IPS-NIHi11 (cell line): Measurements from ENCODE around the gene RAB27B.
A peak's percentile ranks its signal among the peaks of the same experiment; 100 is the strongest.
"Not testable (repeated sequence)": the region's sequence is repeated elsewhere in the genome, so short reads cannot be mapped to it uniquely, and the experiment has no call there.

Source experiments
- DNase-seq: peaks from one replicate; pipeline ENCODE4 v3.0.0; 2012; ENCODE audit warnings: mixed read lengths, low spot score

Gene RAB27B, protein sequence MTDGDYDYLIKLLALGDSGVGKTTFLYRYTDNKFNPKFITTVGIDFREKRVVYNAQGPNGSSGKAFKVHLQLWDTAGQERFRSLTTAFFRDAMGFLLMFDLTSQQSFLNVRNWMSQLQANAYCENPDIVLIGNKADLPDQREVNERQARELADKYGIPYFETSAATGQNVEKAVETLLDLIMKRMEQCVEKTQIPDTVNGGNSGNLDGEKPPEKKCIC

DNA sequence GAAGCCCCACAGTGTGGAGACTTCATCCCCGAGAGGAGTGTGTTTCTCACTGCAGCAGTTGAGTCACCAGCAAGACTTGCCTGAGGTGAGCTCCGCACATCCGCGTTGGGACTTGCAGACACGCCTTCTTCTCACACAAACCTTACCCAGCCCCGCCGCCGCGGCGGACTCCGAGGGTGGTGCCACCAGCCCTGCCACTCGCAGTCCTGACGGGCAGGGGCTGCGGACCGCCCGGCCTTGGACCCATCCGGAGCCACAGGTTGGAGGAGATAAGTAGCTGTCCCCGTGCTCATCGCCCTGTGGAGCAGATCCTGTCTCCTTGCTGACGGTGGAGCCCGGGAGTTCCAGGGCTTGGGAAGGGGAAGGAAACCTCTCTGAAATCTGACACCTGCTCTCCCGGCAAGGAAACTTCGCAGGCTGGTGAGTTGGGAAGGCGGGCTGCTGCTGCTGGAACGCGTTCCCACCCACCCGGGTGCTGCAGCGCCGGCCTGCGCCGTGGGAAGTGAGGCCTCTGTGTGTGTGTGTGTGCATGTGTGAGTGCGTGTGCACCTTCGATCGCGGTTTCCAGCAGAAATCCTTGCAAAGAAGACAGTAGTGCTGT, at the start of gene RAB27B:
Gene RAB27B (plus strand): TSS at position 197 of the 601 bp plus-strand sequence. CDS start 49,109 bp downstream, outside the sequence.
- peak; percentile 78 for DNase-seq

DNA sequence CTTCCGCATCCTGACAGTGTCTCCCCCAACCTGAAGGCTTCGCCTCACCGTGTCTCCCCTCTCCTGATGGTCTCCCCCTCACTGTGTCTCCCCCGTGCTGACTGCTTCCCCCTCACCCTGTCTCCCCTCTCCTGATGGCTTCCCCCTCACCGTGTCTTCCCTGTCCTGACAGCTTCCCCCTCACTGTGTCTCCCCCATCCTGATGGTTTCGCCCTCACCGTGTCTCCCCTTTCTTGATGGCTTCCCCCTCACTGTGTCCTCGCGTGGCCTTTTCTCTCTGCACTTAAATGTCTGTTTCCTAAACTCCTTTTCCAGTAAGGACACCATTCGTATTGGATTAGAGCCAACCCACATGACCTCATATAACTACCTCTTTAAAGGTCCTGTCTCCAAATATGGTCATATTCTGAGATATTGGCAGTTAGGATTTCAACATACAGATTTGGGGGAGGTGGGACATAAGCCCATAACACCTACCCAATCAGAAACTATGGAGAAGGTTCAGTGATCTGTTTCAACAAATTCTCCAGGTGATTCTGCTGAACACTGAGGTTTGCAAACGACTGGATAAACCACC, 47.9 kb upstream of the RAB27B start:
- DNase-seq = no peak

DNA sequence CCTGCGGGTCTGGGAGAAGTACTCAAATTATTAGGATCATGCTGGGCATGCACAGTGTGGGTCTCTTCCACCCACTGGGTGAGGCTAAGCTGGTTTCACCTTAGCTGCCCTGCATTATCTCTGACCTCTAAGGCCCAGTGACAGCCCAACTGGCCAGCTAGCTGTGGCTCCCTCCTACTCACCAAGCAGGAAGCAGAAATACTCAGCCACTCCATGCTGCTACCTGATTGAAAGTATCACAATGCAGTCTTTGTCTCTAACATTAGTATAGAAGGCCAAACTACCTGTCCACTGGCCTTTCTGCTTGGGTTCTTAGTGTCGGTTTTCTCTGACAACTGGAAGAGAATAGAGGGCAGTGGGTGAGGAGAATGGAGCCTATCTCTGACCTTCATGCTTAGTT, 47.3 kb upstream of the RAB27B start:
- DNase-seq = no peak

DNA sequence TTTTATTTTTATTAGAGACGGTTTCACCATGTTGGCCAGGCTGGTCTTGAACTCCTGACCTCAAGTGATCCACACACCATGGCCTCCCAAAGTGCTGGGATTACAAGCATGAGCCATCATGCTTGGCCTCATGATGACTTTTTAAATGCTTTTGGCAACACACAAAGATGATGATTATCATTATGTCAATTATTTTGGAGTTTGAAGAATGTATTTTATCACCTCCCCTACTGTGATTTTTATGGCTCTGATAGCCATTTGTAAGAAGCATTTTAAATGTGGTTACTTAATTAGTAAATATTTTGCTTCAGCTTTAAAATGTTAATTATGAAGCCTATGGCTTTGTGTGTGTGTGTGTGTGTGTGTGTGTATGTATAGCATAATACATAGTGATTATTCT, 45.1 kb upstream of the RAB27B start:
- no peak for DNase-seq

DNA sequence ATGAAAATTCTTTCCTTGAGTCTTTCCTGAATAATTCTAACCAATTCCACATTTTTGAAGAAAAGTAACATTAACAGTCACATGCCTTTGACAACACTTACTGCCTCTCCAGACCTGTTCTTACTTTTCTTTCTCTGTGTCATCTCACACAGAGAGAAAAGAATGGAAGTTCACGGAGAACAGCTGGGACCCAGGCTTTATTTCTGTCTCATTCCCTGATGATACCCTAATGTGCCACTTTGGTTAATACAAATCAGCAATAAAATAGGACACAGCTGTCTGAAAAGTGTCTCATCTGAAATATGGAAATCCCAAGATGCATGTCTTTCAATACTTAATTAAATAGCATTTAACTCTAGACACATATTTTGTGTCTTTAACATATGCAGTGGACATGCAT, 42.1 kb upstream of the RAB27B start:
- no peak for DNase-seq

DNA sequence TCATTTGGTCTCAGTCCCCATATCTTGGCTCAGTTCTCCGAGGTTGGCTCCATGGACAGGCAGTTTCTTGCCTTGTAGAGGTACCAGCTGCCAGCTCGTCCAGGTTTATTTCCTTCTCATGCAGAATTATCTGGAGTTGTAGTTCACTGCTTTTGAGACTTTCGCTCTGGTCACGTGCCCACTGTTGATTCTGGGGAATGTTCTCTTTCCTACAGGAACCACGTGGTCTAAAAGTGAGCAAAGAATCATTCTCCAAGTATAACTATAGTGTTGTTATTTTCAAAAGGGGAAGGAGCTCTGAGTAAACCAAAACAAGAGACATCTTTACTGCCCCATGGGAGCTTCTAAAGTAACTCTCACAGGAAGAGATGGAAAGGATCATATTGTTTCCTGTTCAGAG, 41.2 kb upstream of the RAB27B start:
- no peak for DNase-seq

DNA sequence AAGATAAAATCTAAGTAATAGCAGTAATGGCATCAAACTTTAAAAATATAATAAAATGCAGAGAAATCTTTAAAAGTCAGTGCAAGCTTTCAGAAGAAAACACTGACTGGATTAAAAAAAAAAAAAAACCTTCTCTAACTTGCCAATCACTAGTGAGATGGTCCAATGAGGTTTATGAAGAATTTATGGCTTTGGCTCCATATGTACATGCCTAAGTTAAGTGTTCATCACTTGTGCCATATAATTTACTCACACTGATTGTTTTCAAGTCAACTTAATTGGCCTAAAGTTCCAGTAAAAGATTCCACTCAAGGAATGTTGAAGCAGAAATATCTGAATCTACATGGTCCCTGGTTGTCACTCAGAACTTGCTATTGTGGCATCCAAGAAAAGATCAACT, 40.7 kb upstream of the RAB27B start:
- no peak for DNase-seq

DNA sequence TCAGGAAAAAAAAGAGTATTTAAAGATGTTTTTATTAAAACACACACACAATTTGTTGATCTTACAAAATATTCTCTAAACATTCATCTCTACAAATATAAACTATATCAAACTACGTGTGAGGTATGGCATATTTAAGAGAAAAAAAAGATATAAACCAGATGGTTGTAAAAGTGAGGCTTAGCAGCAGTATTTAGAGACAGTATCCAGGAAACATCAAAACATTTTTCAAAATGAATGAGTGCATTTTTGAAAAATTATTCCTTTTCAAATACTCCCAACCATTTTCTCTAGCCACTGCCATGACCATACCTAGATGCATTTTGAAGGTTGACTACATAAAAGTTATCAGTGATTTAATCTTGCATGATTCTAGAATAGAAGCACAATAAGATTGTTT, 38.2 kb upstream of the RAB27B start:
- DNase-seq = no peak

DNA sequence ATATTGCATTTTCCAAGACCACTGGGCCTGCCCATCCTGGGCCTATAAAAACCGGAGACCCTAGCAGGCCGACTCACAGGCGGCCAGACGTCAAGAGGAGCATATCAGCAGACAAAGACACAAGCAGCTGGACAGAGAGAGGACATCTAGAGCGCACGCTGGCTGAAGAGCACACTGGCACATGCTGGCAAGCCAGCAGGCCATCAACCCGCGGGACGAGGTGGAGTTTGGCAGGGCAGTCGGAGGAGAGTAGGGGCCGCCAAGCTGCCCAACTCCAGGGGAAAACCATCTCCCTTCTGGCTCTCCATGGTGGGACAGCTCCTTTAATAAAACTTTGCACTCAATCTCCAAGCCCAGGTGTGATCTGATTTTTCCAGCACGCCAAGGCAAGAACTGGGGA, 36.6 kb upstream of the RAB27B start:
- no peak for DNase-seq

DNA sequence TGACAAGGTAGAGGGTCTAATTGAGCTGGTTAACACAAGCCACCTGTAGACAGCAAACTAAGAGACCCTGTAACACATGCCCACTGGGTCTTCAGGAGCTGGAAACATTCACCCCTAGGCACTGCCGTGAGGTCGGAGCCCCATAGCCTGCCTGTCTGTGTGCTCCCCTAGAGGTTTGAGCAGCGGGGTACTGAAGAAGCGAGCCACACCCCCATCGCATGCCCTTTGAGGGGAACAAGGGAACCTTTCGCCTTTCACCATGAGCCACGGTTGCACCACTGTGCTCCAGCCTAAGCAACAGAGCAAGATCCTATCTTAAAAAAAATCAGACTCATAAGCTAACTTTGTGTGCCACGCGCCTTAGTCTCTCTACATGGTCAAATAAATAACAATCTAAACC, 36.2 kb upstream of the RAB27B start:
- DNase-seq = no peak

DNA sequence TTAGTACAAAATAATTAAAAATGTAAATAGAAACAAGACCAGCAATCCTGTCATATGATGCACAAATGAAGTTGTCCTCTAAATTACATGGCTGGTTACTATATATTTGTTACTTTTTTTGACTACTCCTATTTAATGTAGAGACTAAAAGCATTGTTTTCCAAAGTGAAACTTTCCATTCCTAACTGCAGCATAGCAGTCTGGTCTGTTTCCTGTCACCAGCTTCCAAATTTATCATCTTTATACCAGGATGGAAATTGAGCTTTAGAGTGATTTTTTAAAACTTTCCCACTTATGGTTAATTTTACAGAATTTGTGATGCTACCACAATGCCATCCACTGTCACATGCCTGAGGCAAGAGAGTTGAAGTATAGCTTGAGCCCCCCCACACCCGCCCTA, 33.5 kb upstream of the RAB27B start:
- DNase-seq = no peak

DNA sequence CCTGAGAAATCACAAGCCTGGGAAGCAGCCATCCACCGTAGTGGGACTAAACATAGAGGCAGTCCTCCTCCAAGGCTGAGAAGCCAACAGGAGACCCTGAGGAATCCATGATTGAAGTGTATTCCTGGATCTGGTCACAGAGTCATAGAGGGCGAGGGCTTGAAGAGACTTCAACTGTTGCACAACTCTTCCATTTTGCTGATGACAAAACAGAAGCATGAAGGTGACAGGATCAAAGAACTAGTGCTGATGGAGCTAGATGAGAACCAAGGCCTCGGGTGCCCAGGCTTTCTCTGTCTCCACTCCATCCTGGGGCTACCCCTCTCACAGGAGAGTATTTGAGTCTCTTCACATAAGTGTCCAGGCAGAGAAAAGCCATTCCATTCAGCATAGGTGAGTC, 30.1 kb upstream of the RAB27B start:
- DNase-seq = no peak

DNA sequence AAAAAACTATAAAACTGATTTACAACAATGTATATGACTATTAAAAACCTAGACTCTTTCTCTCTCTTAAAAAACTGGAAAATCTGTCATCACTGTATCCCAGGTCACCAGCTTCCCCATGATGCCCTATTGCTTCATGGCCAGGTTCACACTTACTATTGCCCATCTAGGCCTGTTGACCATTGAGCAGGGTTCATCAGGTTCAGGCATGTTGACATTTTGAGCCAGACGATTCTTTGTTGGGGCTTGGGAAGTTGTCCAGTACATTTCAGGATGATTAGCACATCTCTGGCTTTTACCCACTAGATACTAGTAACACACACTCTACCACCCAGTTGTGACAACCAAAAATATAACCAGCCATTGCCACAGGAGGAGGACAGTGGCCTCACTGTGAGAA, 26.9 kb upstream of the RAB27B start:
- DNase-seq = no peak

DNA sequence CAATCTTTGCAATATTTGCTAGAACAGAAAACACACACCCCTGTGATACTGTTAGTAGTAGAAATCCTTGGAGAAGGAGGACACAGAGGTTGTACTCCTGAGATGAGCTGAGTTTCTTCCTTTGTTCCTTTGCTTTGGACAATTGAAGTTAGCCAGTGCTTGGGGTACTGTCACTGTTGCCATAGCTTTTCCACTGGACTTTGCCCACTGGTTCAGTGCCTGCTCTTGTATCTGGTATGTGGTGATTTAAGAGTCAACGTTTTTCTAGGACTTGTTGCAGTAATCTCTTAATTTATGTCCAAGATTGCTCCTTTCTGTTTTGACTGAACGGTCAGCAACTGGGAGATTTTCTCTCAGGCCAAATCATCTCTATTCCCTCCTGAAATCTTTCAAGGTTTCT, 26.1 kb upstream of the RAB27B start:
- DNase-seq = no peak

DNA sequence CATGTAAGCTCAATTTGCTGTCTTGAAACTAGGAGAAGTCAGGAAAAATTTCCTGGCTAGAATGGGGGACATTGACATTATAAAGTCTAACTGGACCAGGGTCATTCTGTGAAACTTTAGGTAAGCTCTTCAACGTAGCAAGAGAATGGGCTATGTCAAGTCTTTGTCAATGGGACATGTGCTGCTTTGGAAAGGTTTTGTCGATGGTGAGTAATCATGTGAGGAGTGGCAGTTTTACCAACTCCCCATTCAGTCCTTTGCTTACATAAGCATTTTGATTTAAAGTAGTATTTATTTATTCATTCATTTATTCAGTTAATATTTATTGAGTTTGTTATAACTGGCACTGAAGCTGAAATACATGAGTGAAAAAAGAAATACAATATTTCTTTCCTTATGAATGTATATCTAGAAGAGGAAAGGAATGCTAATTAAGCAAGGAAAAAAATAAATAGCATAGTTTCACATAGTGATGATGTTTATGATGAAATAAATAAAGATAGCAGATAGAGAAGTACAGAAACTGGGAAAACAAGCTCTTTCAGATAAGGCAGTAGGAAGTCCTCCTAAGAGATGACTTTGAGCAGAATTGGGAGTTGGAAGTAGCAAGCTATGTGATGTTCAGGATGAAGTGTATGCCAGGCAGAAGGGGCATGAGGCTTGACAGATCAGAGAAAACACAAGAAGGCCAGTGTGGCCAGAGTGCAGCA, 25.4 kb upstream of the RAB27B start:
- DNase-seq = no peak

DNA sequence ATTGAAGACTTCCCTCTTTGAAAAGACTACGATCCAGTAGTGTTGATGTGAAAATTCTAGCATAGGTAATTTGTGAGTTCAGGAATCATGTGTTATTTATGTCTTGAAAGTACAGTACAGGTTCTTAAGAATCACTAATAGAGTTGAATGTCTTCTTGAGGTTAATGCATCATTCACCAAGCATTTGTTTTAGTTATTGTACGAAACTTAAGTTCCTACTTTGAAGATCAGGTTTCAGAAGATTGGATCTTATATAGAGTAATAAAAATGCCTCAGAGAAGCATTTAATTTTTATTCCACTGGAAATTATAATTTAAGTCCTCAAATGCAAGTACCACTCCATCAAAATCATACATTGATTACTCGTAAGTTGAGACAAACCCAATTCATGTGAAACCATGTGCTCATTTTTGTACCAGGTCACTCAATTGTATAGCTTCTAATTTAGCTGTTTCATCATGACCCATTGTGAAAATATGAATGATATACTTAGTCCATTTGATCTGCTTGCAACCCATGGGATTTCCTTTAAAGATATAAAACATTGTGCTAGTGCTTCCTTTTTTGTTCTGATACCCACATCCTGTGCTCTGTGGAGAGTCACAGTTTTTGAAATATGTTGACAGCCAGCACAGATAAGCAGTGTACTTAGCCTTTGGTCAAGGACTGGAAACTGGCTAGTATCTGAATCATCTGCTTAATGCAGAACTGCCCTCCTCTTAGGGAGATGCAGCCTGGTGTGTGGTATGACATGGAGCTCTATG, 22.5 kb upstream of the RAB27B start:
- no peak for DNase-seq

DNA sequence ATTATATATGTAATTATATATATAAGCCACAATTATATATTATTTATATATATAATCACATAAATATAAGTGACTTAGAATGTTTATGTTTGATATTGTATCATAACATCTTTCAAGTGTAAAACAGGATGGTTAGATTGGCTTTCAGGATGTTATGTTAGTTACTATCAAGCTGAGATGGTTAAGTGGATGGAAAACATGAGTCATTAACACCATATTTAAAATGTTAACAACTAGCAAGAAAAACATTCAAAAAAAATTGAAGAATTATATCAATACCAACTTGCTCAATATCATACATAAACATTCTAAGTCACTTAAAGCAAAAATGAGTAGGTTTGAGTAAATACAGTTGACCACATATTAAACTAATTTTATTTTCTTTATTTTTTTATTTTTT, 21.8 kb upstream of the RAB27B start:
- no peak for DNase-seq

DNA sequence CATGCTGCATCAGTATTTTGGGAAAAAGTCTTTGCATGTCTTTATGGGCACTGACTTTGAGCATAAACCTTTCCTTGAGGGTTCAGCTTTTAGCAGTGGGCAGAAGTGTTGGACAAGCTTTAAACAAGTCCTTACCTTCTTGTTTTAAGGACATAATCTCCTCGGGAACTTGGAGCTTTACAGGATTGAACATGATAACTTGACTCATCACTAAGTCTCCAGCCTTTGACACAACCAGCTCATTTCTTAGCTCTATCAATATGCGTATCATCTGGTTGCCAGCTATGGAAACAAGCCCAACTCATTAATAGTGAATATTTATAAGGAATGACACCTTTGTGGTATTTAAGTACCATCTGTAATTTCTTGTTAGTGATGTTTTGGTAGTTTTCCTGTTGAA, 21.0 kb upstream of the RAB27B start:
- no peak for DNase-seq

DNA sequence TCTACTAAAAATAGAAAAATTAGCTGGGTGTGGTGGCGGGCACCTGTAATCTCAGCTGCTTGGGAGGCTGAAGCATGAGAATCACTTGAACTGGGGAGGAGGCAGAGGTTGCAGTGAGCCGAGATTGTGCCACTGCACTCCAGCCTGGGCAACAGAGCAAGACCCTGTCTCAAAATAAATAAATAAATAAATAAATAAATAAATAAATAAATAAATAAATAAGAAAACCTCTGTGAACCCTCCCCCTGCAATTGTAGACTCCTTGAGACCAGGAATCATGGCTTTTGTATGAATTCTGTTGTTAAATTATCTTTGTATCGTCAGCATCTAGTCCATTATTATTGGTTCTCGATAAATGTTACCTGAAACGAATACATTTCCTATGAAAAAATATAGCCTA, 17.6 kb upstream of the RAB27B start:
- DNase-seq = not testable (repeated sequence)

DNA sequence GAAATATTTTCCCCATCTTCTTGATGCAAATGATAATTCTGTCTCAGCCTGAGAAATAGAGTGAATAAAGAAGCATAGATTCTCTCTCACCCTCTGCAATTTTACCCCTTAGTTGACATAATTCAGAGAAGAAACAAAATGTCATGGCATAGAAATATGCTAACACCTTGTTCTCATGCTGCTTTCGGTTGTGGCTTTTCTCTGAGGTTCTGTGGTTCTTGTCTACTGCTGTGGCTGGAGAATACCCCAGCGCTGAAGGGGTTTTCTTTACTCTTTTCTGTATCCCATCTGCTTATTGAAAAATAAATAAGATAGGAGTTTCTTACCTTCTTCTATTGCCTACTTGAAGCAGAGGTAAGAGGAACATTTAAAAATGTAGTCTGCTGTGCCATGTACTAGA, 15.4 kb upstream of the RAB27B start:
- no peak for DNase-seq

DNA sequence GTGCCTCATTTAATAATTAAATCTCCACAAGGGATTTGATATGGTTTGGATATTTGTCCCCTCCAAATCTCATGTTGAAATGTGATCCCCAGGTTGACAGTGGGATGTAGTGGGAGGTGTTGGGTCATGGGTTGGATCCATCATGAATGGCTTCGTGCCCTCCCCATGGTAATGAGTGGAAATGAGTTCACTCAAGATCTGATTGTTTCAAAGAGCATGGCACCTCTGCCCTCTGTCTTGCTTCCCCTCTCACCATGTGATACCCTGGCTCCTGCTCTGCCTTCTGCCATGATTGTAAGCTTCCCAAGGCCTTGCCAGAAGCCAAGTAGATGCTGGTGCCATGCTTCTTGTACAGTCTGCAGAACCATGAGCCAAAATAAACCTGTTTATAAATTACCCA, 15.0 kb upstream of the RAB27B start:
- no peak for DNase-seq

DNA sequence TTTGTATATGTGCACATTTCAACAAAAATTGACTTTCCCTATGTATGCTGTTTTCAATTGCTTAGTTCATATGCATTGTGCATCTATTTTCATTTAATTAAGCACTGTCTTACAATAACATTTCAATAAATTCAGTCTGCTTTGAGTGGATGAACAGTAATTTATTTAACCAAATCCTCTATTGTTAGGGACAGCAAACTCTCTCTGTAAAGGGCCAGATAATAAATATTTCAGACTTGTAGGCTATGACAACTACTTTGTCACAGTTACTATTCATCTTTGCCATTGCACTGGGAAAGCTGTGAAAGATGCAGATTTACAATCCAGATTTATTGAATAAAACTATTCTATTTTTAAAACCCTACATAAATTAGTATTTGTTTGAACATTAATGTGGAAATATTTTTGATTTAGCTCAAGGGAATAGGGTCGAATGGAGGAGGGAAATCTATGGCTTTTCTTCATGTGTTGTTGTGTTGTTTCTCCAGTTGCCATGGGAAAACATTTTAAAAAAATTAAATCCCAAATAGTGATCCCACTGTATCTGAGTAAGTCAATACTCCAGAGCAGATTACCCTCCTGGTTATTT, 14.2 kb upstream of the RAB27B start:
- no peak for DNase-seq
